ENCODE data around the gene GON7.
A peak's percentile ranks its signal among the peaks of the same experiment; 100 is the strongest.
"Not testable (repeated sequence)": the region's sequence is repeated elsewhere in the genome, so short reads cannot be mapped to it uniquely, and the experiment has no call there.

Gene GON7

GRCh38 chr14:93195316-93195999 lies 11.4 kb downstream of the GON7 start:
- DNase-seq, result no peak

GRCh38 chr14:93186956-93187355 lies 19.9 kb downstream of the GON7 start:
- no peak for DNase-seq

GRCh38 chr14:93186466-93186865 lies 20.4 kb downstream of the GON7 start:
- no peak for DNase-seq

- no peak for DNase-seq
These were observed 21.5 kb downstream of the GON7 start for GRCh38 chr14:93185349-93185720.

- DNase-seq, result peak; percentile 95
These were observed 22.2 kb downstream of the GON7 start, which contains the start of the genes LYSET and MOAP1 for GRCh38 chr14:93184391-93185348. LYSET (plus strand) TSS chr14:93185317; CDS start chr14:93185406, 89 bp downstream. MOAP1 (minus strand) TSS chr14:93184897; CDS start chr14:93184242, 655 bp downstream.

- DNase-seq, result no peak
These were observed 23.1 kb downstream of the GON7 start for GRCh38 chr14:93183596-93184317.

- DNase-seq, result no peak
These were observed 31.4 kb downstream of the GON7 start for GRCh38 chr14:93175492-93175891.

GRCh38 chr14:93174731-93175130 lies 32.1 kb downstream of the GON7 start:
- DNase-seq, result not testable (repeated sequence)

- no peak for DNase-seq
These were observed 32.9 kb downstream of the GON7 start for GRCh38 chr14:93173943-93174395.

GRCh38 chr14:93171376-93171775 lies 35.5 kb downstream of the GON7 start:
- DNase-seq, result no peak

- not testable (repeated sequence) for DNase-seq
These were observed 36.7 kb downstream of the GON7 start for GRCh38 chr14:93170141-93170540.

- not testable (repeated sequence) for DNase-seq
These were observed 37.2 kb downstream of the GON7 start for GRCh38 chr14:93169619-93170018.

GRCh38 chr14:93168610-93169009 lies 38.3 kb downstream of the GON7 start:
- DNase-seq, result not testable (repeated sequence)

GRCh38 chr14:93165271-93166265 lies 41.3 kb downstream of the GON7 start:
- not testable (repeated sequence) for DNase-seq

- no peak for DNase-seq
These were observed 43.3 kb downstream of the GON7 start for GRCh38 chr14:93163564-93163963.

- no peak for DNase-seq
These were observed 45.4 kb downstream of the GON7 start for GRCh38 chr14:93161411-93161940.

- DNase-seq, result no peak
These were observed 46.5 kb downstream of the GON7 start for GRCh38 chr14:93160353-93160801.

GRCh38 chr14:93159625-93160352 lies 47.1 kb downstream of the GON7 start:
- DNase-seq, result not testable (repeated sequence)

GRCh38 chr14:93158349-93158748 lies 48.5 kb downstream of the GON7 start:
- DNase-seq, result not testable (repeated sequence)

GRCh38 chr14:93156693-93157369 lies 50.0 kb downstream of the GON7 start:
- DNase-seq, result peak; percentile 85
